H9 (cell line): ENCODE data around the gene PHOX2A. TPM values are rescaled to one million over a fixed set of nuclear protein-coding genes. Genes with fewer than 3 reads are reported as not detected.
"Not testable (repeated sequence)": the region's sequence is repeated elsewhere in the genome, so short reads cannot be mapped to it uniquely, and the experiment has no call there.

Source experiments
- DNase-seq: peaks from one replicate; pipeline ENCODE4 v3.0.0-alpha.2; 2017
- H2AFZ ChIP-seq: one replicate; pipeline ENCODE4 v1.6.1; 2013; ENCODE audit warnings: mild to moderate bottlenecking, low read length, control low read depth, moderate library complexity
- H2AK5ac ChIP-seq: 2 replicates; pipeline ENCODE4 v1.6.1; 2013; ENCODE audit warnings: low read length, control low read depth, mixed read lengths; ENCODE audit not compliant: insufficient read length
- H2BK120ac ChIP-seq: one replicate; pipeline ENCODE4 v1.6.1; 2013; ENCODE audit warnings: low read depth, mild to moderate bottlenecking, low read length, control low read depth, inconsistent platforms; ENCODE audit not compliant: poor library complexity, severe bottlenecking
- H2BK12ac ChIP-seq: 2 replicates; pipeline ENCODE4 v1.6.1; 2013; ENCODE audit warnings: low read length, control low read depth, mixed read lengths, low read depth; ENCODE audit not compliant: insufficient read length
- H2BK15ac ChIP-seq: 2 replicates; pipeline ENCODE4 v1.6.1; 2013; ENCODE audit warnings: low read depth, low read length, control low read depth
- H2BK20ac ChIP-seq: one replicate; pipeline ENCODE4 v1.6.1; 2013; ENCODE audit warnings: low read depth, mild to moderate bottlenecking, low read length, control low read depth, inconsistent platforms; ENCODE audit not compliant: poor library complexity, severe bottlenecking
- H2BK5ac ChIP-seq: 2 replicates; pipeline ENCODE4 v1.6.1; 2013; ENCODE audit warnings: low read length, control low read depth, mixed read lengths; ENCODE audit not compliant: insufficient read length
- H3K14ac ChIP-seq: 2 replicates; pipeline ENCODE4 v1.6.1; 2013; ENCODE audit warnings: low read length, control low read depth; ENCODE audit not compliant: insufficient read depth
- H3K18ac ChIP-seq: 2 replicates; pipeline ENCODE4 v1.6.1; 2013; ENCODE audit warnings: low read depth, mild to moderate bottlenecking, mixed read lengths, low read length, control low read depth; ENCODE audit not compliant: insufficient read length
- H3K23ac ChIP-seq: 2 replicates; pipeline ENCODE4 v1.6.1; 2013; ENCODE audit warnings: low read length, control low read depth, mixed read lengths, low read depth; ENCODE audit not compliant: insufficient read length
- H3K23me2 ChIP-seq: 2 replicates; pipeline ENCODE4 v1.6.1; 2013; ENCODE audit warnings: low read depth, mild to moderate bottlenecking, mixed read lengths, low read length, control low read depth; ENCODE audit not compliant: insufficient read length, poor library complexity, severe bottlenecking
- H3K27ac ChIP-seq: 2 replicates; pipeline ENCODE4 v1.5.1; 2013; ENCODE audit warnings: low read length, control low read depth, mixed read lengths, low read depth; ENCODE audit not compliant: insufficient read length
- H3K27me3 ChIP-seq: 2 replicates; pipeline ENCODE4 v1.6.1; 2013; ENCODE audit warnings: low read length, control low read depth, inconsistent platforms; ENCODE audit not compliant: insufficient read depth
- H3K4ac ChIP-seq: 2 replicates; pipeline ENCODE4 v1.6.1; 2013; ENCODE audit warnings: low read depth, mild to moderate bottlenecking, control low read depth, inconsistent platforms, low read length, moderate library complexity
- H3K4me1 ChIP-seq: 2 replicates; pipeline ENCODE4 v1.6.1; 2013; ENCODE audit warnings: low read length, control low read depth, inconsistent platforms; ENCODE audit not compliant: insufficient read depth
- H3K4me2 ChIP-seq: 2 replicates; pipeline ENCODE4 v1.6.1; 2013; ENCODE audit warnings: low read length, control low read depth, mixed read lengths; ENCODE audit not compliant: insufficient read length, insufficient read depth
- H3K56ac ChIP-seq: 2 replicates; pipeline ENCODE4 v1.6.1; 2013; ENCODE audit warnings: low read depth, mild to moderate bottlenecking, mixed read lengths, low read length, control low read depth; ENCODE audit not compliant: insufficient read length
- H3K79me1 ChIP-seq: 2 replicates; pipeline ENCODE4 v1.6.1; 2013; ENCODE audit warnings: low read depth, mild to moderate bottlenecking, moderate library complexity, low read length, control low read depth, inconsistent platforms; ENCODE audit not compliant: insufficient read depth, poor library complexity, severe bottlenecking
- H3K79me2 ChIP-seq: 2 replicates; pipeline ENCODE4 v1.6.1; 2013; ENCODE audit warnings: low read length, control low read depth, inconsistent platforms; ENCODE audit not compliant: insufficient read depth
- H3K9ac ChIP-seq: 2 replicates; pipeline ENCODE4 v1.6.1; 2013; ENCODE audit warnings: low read length, control low read depth, mixed read lengths; ENCODE audit not compliant: insufficient read length; ENCODE audit errors: extremely low read depth
- H3K9me3 ChIP-seq: one replicate; pipeline ENCODE4 v1.6.1; 2013; ENCODE audit warnings: low read depth, low read length, inconsistent platforms; ENCODE audit not compliant: control insufficient read depth
- H3T11ph ChIP-seq: one replicate; pipeline ENCODE4 v1.6.1; 2013; ENCODE audit warnings: mild to moderate bottlenecking, low read length, control low read depth, inconsistent platforms
- H4K20me1 ChIP-seq: one replicate; pipeline ENCODE4 v1.6.1; 2013; ENCODE audit not compliant: control insufficient read depth, insufficient read length, insufficient read depth
- H4K5ac ChIP-seq: 2 replicates; pipeline ENCODE4 v1.6.1; 2013; ENCODE audit warnings: low read depth, mild to moderate bottlenecking, mixed read lengths, low read length, control low read depth; ENCODE audit not compliant: insufficient read length
- H4K8ac ChIP-seq: replicated peaks from 2 replicates; pipeline ENCODE4 v1.6.1; 2013; ENCODE audit warnings: low read length, control low read depth, mixed read lengths, low read depth; ENCODE audit not compliant: insufficient read length
- H4K91ac ChIP-seq: 2 replicates; pipeline ENCODE4 v1.6.1; 2013; ENCODE audit warnings: low read depth, mild to moderate bottlenecking, moderate library complexity, mixed read lengths, low read length, control low read depth; ENCODE audit not compliant: insufficient read length
- H3K27ac Mint-ChIP-seq, 3 experiments: 2 replicates in 2 of 3; 3 replicates in 1 of 3; pipeline ENCODE4 v1.8.0; 2020 to 2021; ENCODE audit warnings: mixed read lengths in 3 of 3, mild to moderate bottlenecking in 1 of 3, moderate library complexity in 1 of 3
- H3K27me3 Mint-ChIP-seq: 2 replicates; pipeline ENCODE4 v1.8.0; 2021; ENCODE audit warnings: low read depth, mild to moderate bottlenecking, moderate library complexity, mixed read lengths
- H3K36me3 Mint-ChIP-seq, 3 experiments: 2 replicates in 2 of 3; 3 replicates in 1 of 3; pipeline ENCODE4 v1.8.0; 2020 to 2021; ENCODE audit warnings: low read depth in 3 of 3, mixed read lengths in 3 of 3; ENCODE audit not compliant: insufficient read depth in 1 of 3
- H3K4me1 Mint-ChIP-seq, 2 experiments: 2 replicates each; pipeline ENCODE4 v1.8.0; 2020; ENCODE audit warnings: mixed read lengths in 2 of 2
- H3K4me3 Mint-ChIP-seq, 2 experiments: 2 replicates in 1 of 2; 3 replicates in 1 of 2; pipeline ENCODE4 v1.8.0; 2020 to 2021; ENCODE audit warnings: mild to moderate bottlenecking in 2 of 2, mixed read lengths in 2 of 2, moderate library complexity in 1 of 2
- H3K9me3 Mint-ChIP-seq, 2 experiments: 2 replicates in 1 of 2; 3 replicates in 1 of 2; pipeline ENCODE4 v1.8.0; 2020; ENCODE audit warnings: mild to moderate bottlenecking in 2 of 2, mixed read lengths in 2 of 2, moderate library complexity in 1 of 2
- WGBS: extraction: QIAGEN DNeasy Blood & Tissue Kit; methylation state at CpG from one replicate; pipeline ENCODE4 v1.1.7; 2013; ENCODE audit warnings: missing lambda C conversion rate, low lambda C conversion rate, mixed read lengths; ENCODE audit not compliant: insufficient read length; ENCODE audit errors: extremely low coverage; 5-methylcytosine and 5-hydroxymethylcytosine counted together
- total RNA-seq: library from RNA; stranded (reverse); gene quantifications from 2 replicates; pipeline ENCODE4 v1.2.1, GENCODE V29; 2021
- TF ChIP-seq, protein P1 (sequence below): fragments of 200-600 bp; sonication (generic); conservative IDR thresholded peaks from 3 replicates; pipeline ENCODE4 v1.8.0; 2021; ENCODE audit warnings: antibody characterized with exemption, mild to moderate bottlenecking

The PHOX2A gene
- total RNA-seq, 1 experiment from 2014 or later, result 1.4 TPM

- not testable (repeated sequence) for H3K14ac ChIP-seq, H2BK15ac ChIP-seq, H4K8ac ChIP-seq, H2BK20ac ChIP-seq, H3K9ac ChIP-seq, H3K4ac ChIP-seq, H2AK5ac ChIP-seq, H3K27ac ChIP-seq, H3K23ac ChIP-seq, H3K18ac ChIP-seq, H2BK5ac ChIP-seq, H3K27ac Mint-ChIP-seq, H4K5ac ChIP-seq, H3K4me3 Mint-ChIP-seq, H3K9me3 ChIP-seq, H3T11ph ChIP-seq, H3K23me2 ChIP-seq, H3K79me1 ChIP-seq, H3K27me3 ChIP-seq, H3K4me1 ChIP-seq, H3K56ac ChIP-seq, H3K27me3 Mint-ChIP-seq, H3K79me2 ChIP-seq, H2AFZ ChIP-seq, H4K91ac ChIP-seq, H2BK120ac ChIP-seq, H2BK12ac ChIP-seq, DNase-seq, H3K4me2 ChIP-seq, H3K4me1 Mint-ChIP-seq, H3K9me3 Mint-ChIP-seq, H4K20me1 ChIP-seq
- peaks cover 0 to 24% (median 4%) of the 10 kb centered on the region in 3 experiments; a peak in 5 of 7 replicates for H3K36me3 Mint-ChIP-seq
- TF ChIP-seq, protein P1, sequence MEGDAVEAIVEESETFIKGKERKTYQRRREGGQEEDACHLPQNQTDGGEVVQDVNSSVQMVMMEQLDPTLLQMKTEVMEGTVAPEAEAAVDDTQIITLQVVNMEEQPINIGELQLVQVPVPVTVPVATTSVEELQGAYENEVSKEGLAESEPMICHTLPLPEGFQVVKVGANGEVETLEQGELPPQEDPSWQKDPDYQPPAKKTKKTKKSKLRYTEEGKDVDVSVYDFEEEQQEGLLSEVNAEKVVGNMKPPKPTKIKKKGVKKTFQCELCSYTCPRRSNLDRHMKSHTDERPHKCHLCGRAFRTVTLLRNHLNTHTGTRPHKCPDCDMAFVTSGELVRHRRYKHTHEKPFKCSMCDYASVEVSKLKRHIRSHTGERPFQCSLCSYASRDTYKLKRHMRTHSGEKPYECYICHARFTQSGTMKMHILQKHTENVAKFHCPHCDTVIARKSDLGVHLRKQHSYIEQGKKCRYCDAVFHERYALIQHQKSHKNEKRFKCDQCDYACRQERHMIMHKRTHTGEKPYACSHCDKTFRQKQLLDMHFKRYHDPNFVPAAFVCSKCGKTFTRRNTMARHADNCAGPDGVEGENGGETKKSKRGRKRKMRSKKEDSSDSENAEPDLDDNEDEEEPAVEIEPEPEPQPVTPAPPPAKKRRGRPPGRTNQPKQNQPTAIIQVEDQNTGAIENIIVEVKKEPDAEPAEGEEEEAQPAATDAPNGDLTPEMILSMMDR, result peak; percentile 72
- no CpG with 5 or more reads among the region's 6 CpGs for WGBS
These were observed 46.8 kb upstream of the PHOX2A start for GRCh38 chr11:72290741-72291140.
